ENCODE data around the gene OPRL1. TPM values are rescaled to one million over a fixed set of nuclear protein-coding genes. Genes with fewer than 3 reads are reported as not detected.

Gene OPRL1
- total and polyA plus RNA-seq, 2 of the 8 experiments (the other 6 are each of a cell fraction or from before 2014, with no cell fraction given) = 0.63 to 0.98 TPM

- Histone ChIP-seq H3K56ac (replicated peaks; ENCODE audit: insufficient read length, low read depth, low read length) (no peak overlapping the region), H4K91ac (replicated peaks; ENCODE audit: insufficient read length, low read length) (no peak overlapping the region), H3K23ac (ENCODE audit: insufficient read length) (no peak overlapping the region), H3K9me3 (ENCODE audit: insufficient read depth in 2 of 2, low read depth in 1 of 2, low read length in 1 of 2) (no peaks in the 10 kb centered on the region), H3K4me1 (replicated peaks in 1 of 4; ENCODE audit: control insufficient read depth in 3 of 4, insufficient read depth in 4 of 4, low read length in 3 of 4) (peaks cover 0 to 19% (median 10%) of the 10 kb centered on the region in 4 experiments; a peak in 5 of 7 replicates), H2BK5ac (ENCODE audit: low read depth, low read length) (no peak overlapping the region), H3K23me2 (ENCODE audit: low read depth, low read length) (peaks cover 11% of the 10 kb centered on the region; the same call in 1 of the 2 replicates), H3K4me2 (ENCODE audit: insufficient read depth in 1 of 2, low read depth in 2 of 2, low read length in 2 of 2) (no peak overlapping the region), H3K4ac (replicated peaks; ENCODE audit: insufficient read length, low read depth, low read length) (no peak overlapping the region), H3K36me3 (ENCODE audit: control insufficient read depth in 2 of 4, insufficient read depth in 4 of 4, low read length in 3 of 4) (peaks cover 0 to 8% (median 3%) of the 10 kb centered on the region in 4 experiments; a peak in 3 of 8 replicates), H3K9ac (replicated peaks in 1 of 4; ENCODE audit: extremely low read depth in 1 of 4, low read depth in 3 of 4, low read length in 3 of 4) (no peak overlapping the region), H3K4me3 (ENCODE audit: extremely low read depth in 1 of 4, insufficient read depth in 2 of 4, low read depth in 3 of 4, low read length in 4 of 4) (no peak overlapping the region), H2BK15ac (ENCODE audit: low read length) (no peak overlapping the region), H3K79me1 (ENCODE audit: low read depth, low read length) (0 out of 2 replicates have a peak, but pooled peaks cover 3% of the 10 kb centered on the region), H4K8ac (ENCODE audit: extremely low read depth, insufficient read depth, low read length) (no peak overlapping the region; the same call in 1 of the 2 replicates), H3K27ac (ENCODE audit: low read depth, low read length) (no peak overlapping the region), H4K20me1 (replicated peaks in 1 of 2; ENCODE audit: control insufficient read depth in 1 of 2, insufficient read depth in 2 of 2, low read length in 2 of 2) (peaks cover 0 to 5% of the 10 kb centered on the region in 2 experiments), H3K79me2 (ENCODE audit: control insufficient read depth in 1 of 2, insufficient read depth in 2 of 2, low read length in 2 of 2) (no peaks in the 10 kb centered on the region), H2AFZ (ENCODE audit: low read length) (no peak overlapping the region), H3K18ac (ENCODE audit: extremely low read depth, low read length) (no peak overlapping the region), H2AK5ac (ENCODE audit: low read depth, low read length) (no peak overlapping the region), H3K27me3 (replicated peaks in 1 of 4; ENCODE audit: control insufficient read depth in 3 of 4, extremely low read depth in 1 of 4, insufficient read depth in 3 of 4, low read length in 3 of 4) (peaks cover 0 to 11% (median 8%) of the 10 kb centered on the region in 4 experiments; a peak in 4 of 7 replicates), H3K14ac (ENCODE audit: insufficient read length) (no peak overlapping the region), H2BK12ac (ENCODE audit: low read depth, low read length) (no peak overlapping the region), H4K5ac (ENCODE audit: insufficient read length, low read depth, low read length) (no peak overlapping the region), H2BK20ac (ENCODE audit: low read length) (no peak overlapping the region), H2BK120ac (replicated peaks; ENCODE audit: low read depth, low read length) (no peak overlapping the region)
- TF ChIP-seq JUN (IDR thresholded peaks at IDR 0.05; ENCODE audit: low read depth, low read length) (no peak), SIN3A (conservative IDR thresholded peaks at IDR 0.05 in 1 of 2, IDR thresholded peaks at IDR 0.05 in 1 of 2; ENCODE audit: low read depth in 1 of 2, low read length in 2 of 2) (no peak), RBBP5 (IDR thresholded peaks at IDR 0.05; ENCODE audit: borderline replicate concordance, low read depth, low read length) (no peak), SP1 (IDR thresholded peaks at IDR 0.05; ENCODE audit: low read depth, low read length) (no peak), FOSL1 (IDR thresholded peaks at IDR 0.05; ENCODE audit: insufficient read depth, low read depth, low read length) (no peak), RXRA (IDR thresholded peaks at IDR 0.05; ENCODE audit: insufficient read depth, low read depth, low read length) (no peak)
- FAIRE-seq = no peak
- WGBS, 2 experiments (ENCODE audit: extremely low coverage in 1 of 2, insufficient coverage in 1 of 2, insufficient read length in 1 of 2, insufficient replicate concordance in 2 of 2, low coverage in 1 of 2, low lambda C conversion rate in 2 of 2, missing lambda C conversion rate in 1 of 2) = 89% methylated on average over 17 of the region's 22 CpGs; no CpG with 5 or more reads in 1 of the 2 experiments
- no peak for DNase-seq (ENCODE audit: low read depth in 1 of 2, low spot score in 2 of 2)
- POLR2A ChIA-PET (ENCODE audit: partially characterized antibody) = interaction anchor here (4.6 kb wide), 1 partner anchor 11 kb away, joined by 27 read pairs; no protein-coding TSS in a partner anchor
- CTCF ChIA-PET (ENCODE audit: partially characterized antibody) = interaction anchor here (0.6 to 13.0 kb wide), 4 partner anchors 12 to 129 kb away, joined by 4 to 144 read pairs (median 72); partner anchors contain the start of genes SOX18 and TCEA2
Measured at GRCh38 chr20:64076061-64076997, 3.6 kb upstream of the OPRL1 start.
